HCT116 (cell line): ENCODE results near the gene SNAP29.

Experiments used
- CTCF ChIP-seq, 3 experiments: fragments of 200-600 bp in 1 of 3; sonication (generic) in 1 of 3; IDR thresholded peaks in 2 of 3; conservative IDR thresholded peaks in 1 of 3; 2 replicates each; pipeline ENCODE4 v1.5.1; 2012 to 2017; ENCODE audit warnings: low read depth in 2 of 3, low read length in 2 of 3, antibody characterized with exemption in 1 of 3, borderline replicate concordance in 1 of 3, control low read depth in 1 of 3, mild to moderate bottlenecking in 1 of 3, mixed read lengths in 1 of 3, mixed run types in 1 of 3, moderate library complexity in 1 of 3; ENCODE audit not compliant: insufficient read depth in 1 of 3
- SP1 ChIP-seq: IDR thresholded peaks from 2 replicates; pipeline ENCODE4 v1.6.1; 2012; ENCODE audit warnings: low read depth
- TF ChIP-seq, protein P1 (sequence below): IDR thresholded peaks from 2 replicates; pipeline ENCODE4 v1.6.1; 2012; ENCODE audit warnings: low read depth
- TF ChIP-seq, protein P2 (sequence below): IDR thresholded peaks from 2 replicates; pipeline ENCODE4 v1.6.1; 2012

DNA sequence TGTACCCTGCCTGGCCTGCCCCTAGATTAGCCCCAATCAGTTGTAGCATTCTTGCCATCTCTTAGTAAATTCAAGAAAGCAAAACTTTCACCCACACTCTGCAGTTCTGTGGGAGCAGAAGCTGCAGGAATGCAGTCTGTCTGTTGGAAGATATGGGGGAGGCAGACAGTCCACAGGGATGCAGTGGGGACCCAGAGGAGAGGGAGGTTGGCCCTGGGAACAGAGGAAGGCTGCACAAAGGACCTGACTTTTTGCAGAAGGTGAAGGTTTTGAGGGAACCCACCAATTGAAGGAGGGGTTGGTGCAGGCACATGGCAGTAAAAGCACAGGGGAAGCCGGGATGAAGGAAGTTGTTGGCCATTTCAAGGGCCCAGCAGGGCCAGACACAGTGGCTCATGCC, 16.5 kb downstream of the SNAP29 start:
- TF ChIP-seq, protein P1, sequence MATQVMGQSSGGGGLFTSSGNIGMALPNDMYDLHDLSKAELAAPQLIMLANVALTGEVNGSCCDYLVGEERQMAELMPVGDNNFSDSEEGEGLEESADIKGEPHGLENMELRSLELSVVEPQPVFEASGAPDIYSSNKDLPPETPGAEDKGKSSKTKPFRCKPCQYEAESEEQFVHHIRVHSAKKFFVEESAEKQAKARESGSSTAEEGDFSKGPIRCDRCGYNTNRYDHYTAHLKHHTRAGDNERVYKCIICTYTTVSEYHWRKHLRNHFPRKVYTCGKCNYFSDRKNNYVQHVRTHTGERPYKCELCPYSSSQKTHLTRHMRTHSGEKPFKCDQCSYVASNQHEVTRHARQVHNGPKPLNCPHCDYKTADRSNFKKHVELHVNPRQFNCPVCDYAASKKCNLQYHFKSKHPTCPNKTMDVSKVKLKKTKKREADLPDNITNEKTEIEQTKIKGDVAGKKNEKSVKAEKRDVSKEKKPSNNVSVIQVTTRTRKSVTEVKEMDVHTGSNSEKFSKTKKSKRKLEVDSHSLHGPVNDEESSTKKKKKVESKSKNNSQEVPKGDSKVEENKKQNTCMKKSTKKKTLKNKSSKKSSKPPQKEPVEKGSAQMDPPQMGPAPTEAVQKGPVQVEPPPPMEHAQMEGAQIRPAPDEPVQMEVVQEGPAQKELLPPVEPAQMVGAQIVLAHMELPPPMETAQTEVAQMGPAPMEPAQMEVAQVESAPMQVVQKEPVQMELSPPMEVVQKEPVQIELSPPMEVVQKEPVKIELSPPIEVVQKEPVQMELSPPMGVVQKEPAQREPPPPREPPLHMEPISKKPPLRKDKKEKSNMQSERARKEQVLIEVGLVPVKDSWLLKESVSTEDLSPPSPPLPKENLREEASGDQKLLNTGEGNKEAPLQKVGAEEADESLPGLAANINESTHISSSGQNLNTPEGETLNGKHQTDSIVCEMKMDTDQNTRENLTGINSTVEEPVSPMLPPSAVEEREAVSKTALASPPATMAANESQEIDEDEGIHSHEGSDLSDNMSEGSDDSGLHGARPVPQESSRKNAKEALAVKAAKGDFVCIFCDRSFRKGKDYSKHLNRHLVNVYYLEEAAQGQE = no peak
- no peak for TF ChIP-seq CTCF (IDR thresholded peaks at IDR 0.05 in 2 of 3, conservative IDR thresholded peaks at IDR 0.05 in 1 of 3; ENCODE audit: borderline replicate concordance in 1 of 3, insufficient read depth in 1 of 3, low read depth in 2 of 3, low read length in 2 of 3)
- TF ChIP-seq SP1 = no peak
- TF ChIP-seq, protein P2, sequence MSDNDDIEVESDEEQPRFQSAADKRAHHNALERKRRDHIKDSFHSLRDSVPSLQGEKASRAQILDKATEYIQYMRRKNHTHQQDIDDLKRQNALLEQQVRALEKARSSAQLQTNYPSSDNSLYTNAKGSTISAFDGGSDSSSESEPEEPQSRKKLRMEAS = no peak
